Neural progenitor cell (in vitro differentiated cells): ENCODE results near the gene MUL1.

Source experiments
- CTCF ChIP-seq: fragments of 200-600 bp; sonication (generic); IDR thresholded peaks from 2 replicates; pipeline ENCODE4 v1.5.1; 2017; ENCODE audit warnings: antibody characterized with exemption, mild to moderate bottlenecking
- EZH2 ChIP-seq: fragments of 200-600 bp; sonication (generic); IDR thresholded peaks from 2 replicates; pipeline ENCODE4 v1.6.1; 2017; ENCODE audit warnings: antibody characterized with exemption, mild to moderate bottlenecking, moderate library complexity
- EZH2phosphoT487 ChIP-seq: fragments of 200-600 bp; sonication (generic); IDR thresholded peaks from 2 replicates; pipeline ENCODE4 v1.6.1; 2017; ENCODE audit warnings: antibody characterized with exemption

- no peak for TF ChIP-seq CTCF
- peak; percentile 89 for TF ChIP-seq EZH2phosphoT487
- TF ChIP-seq EZH2: peak; percentile 96
These were observed 44.9 kb upstream of the MUL1 start for GRCh38 chr1:20552728-20553445.
